Fibroblast of lung (primary cell): ENCODE measurements around the gene DNAJA4. TPM values are rescaled to one million over a fixed set of nuclear protein-coding genes. Genes with fewer than 3 reads are reported as not detected.

Experiments
- DNase-seq, 2 donors: peaks; one replicate each; pipeline versions ENCODE4 v3.0.0 to v3.0.0-alpha.2; 2010; ENCODE audit warnings: low read depth in 2 of 2
- H2AFZ ChIP-seq: 2 replicates; pipeline ENCODE4 v1.5.1; 2012; ENCODE audit warnings: low read length, control low read depth, inconsistent platforms
- H3K27ac ChIP-seq: 2 replicates; pipeline ENCODE4 v1.5.1; 2011; ENCODE audit warnings: low read length, control low read depth; ENCODE audit not compliant: insufficient read depth
- H3K27me3 ChIP-seq: 2 replicates; pipeline ENCODE4 v1.5.1; 2011; ENCODE audit warnings: mild to moderate bottlenecking, low read length; ENCODE audit not compliant: control insufficient read depth, insufficient read depth
- H3K36me3 ChIP-seq: 2 replicates; pipeline ENCODE4 v1.5.1; 2011; ENCODE audit warnings: low read length; ENCODE audit not compliant: control insufficient read depth, insufficient read depth
- H3K4me1 ChIP-seq: 2 replicates; pipeline ENCODE4 v1.5.1; 2011; ENCODE audit warnings: low read length; ENCODE audit not compliant: control insufficient read depth, insufficient read depth; ENCODE audit errors: extremely low read depth
- H3K4me2 ChIP-seq: 2 replicates; pipeline ENCODE4 v1.5.1; 2011; ENCODE audit warnings: low read length, control low read depth; ENCODE audit not compliant: insufficient read depth; ENCODE audit errors: extremely low read depth
- H3K4me3 ChIP-seq, 4 experiments: fragments of 200-600 bp in 1 of 4; sonication (generic) in 1 of 4; replicated peaks in 1 of 4; 2 replicates each; pipeline ENCODE4 v1.5.1; 2011 to 2016; ENCODE audit warnings: low read length in 4 of 4, low read depth in 3 of 4, mild to moderate bottlenecking in 3 of 4, control low read depth in 2 of 4, inconsistent platforms in 1 of 4, mixed read lengths in 1 of 4; ENCODE audit not compliant: insufficient read depth in 1 of 4; ENCODE audit errors: control extremely low read depth in 1 of 4
- H3K79me2 ChIP-seq: 2 replicates; pipeline ENCODE4 v1.5.1; 2012; ENCODE audit warnings: mild to moderate bottlenecking, low read length, inconsistent platforms; ENCODE audit not compliant: control insufficient read depth, insufficient read depth
- H3K9ac ChIP-seq: 2 replicates; pipeline ENCODE4 v1.5.1; 2011; ENCODE audit warnings: mild to moderate bottlenecking, low read length, control low read depth; ENCODE audit not compliant: insufficient read depth
- H3K9me3 ChIP-seq: 2 replicates; pipeline ENCODE4 v1.5.1; 2012; ENCODE audit warnings: low read depth, low read length; ENCODE audit not compliant: control insufficient read depth, insufficient read depth
- H4K20me1 ChIP-seq: 2 replicates; pipeline ENCODE4 v1.5.1; 2011; ENCODE audit warnings: low read length; ENCODE audit not compliant: control insufficient read depth, insufficient read depth; ENCODE audit errors: extremely low read depth
- CTCF ChIP-seq, 2 donors: IDR thresholded peaks in 1 of 2; conservative IDR thresholded peaks in 1 of 2; 1 replicate in 1 of 2; 2 replicates in 1 of 2; pipeline ENCODE4 v1.5.1; 2011 to 2012; ENCODE audit warnings: low read length in 2 of 2, control low read depth in 1 of 2, inconsistent platforms in 1 of 2, low read depth in 1 of 2, mild to moderate bottlenecking in 1 of 2
- EZH2 ChIP-seq: IDR thresholded peaks from 2 replicates; pipeline ENCODE4 v1.5.1; 2012; ENCODE audit warnings: low read length, control low read depth, mild to moderate bottlenecking; ENCODE audit errors: missing control alignments
- polyA plus RNA-seq, 2 donors: library from polyadenylated mRNA; depleted of rRNA in 1 of 2; stranded (reverse) in 1 of 2; unstranded in 1 of 2; fragments of >200 nt; gene quantifications; 2 replicates each; pipeline ENCODE4 v1.2.1, GENCODE V29; 2011 to 2012; ENCODE audit warnings: missing spikeins in 1 of 2
- total RNA-seq: library from RNA; depleted of rRNA; stranded (reverse); fragments of >200 nt; gene quantifications from 2 replicates; pipeline ENCODE4 v1.2.1, GENCODE V29; 2014

The DNAJA4 gene
- total and polyA plus RNA-seq, 2 donors (not counting 1 experiment from before 2014, with no cell fraction given) = 2.3 to 7.9 TPM

DNA sequence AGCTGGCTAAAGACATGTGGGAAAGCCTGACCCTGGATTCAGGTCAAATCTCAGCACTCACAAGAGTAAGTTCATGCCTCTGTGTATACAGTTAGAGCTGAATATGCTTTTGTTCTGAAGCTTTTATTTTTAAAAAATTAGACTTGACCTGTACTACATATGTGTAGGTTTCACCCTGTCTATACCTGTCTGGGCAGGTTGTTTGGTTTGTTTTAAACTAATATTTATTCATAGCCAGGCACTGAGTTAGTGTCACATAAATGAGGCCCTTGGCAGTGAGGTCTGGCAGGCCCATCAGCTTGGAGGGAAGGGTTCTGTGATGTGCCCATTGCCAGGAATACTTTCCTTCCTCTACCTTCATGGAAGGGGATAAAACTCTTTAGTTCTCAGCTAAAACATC lies 1.9 kb downstream of the DNAJA4 start:
- Histone ChIP-seq H2AFZ (no peak overlapping the region), H3K79me2 (no peaks in the 10 kb centered on the region), H4K20me1 (no peaks in the 10 kb centered on the region), H3K27me3 (no peaks in the 10 kb centered on the region), H3K4me2 (no peak overlapping the region), H3K4me1 (peaks cover 2% of the 10 kb centered on the region), H3K9me3 (no peaks in the 10 kb centered on the region), H3K36me3 (no peaks in the 10 kb centered on the region), H3K27ac (no peak overlapping the region), H3K9ac (no peak overlapping the region), H3K4me3 (no peak overlapping the region)
- TF ChIP-seq CTCF (conservative IDR thresholded peaks at IDR 0.05 in 1 of 2, IDR thresholded peaks at IDR 0.05 in 1 of 2; ENCODE audit: low read depth in 1 of 2, low read length in 2 of 2) = no peak
- no peak for TF ChIP-seq EZH2
- DNase-seq = no peak

DNA sequence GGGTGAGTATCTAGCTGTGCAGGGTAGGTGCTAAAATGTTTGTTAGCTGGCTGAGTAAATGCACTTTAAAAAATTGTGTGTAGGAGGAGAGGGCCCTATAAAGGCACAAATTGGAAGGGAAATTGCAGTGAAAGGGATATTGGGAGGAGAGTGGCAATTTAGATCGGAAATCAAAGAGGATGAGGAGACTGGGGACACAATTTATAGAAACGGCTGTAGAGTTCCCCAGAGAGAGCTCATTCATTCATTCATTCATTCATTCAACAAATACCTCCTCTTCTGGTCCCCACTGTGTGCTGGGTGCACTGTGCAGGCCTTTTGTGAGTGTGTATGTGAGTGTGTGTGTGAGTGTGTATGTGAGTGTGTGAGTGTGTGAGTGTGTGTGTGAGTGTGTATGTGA lies 2.4 kb downstream of the DNAJA4 start:
- H3K9me3 ChIP-seq = no peaks in the 10 kb centered on the region
- peaks cover 2% of the 10 kb centered on the region for H3K4me1 ChIP-seq
- no peak for DNase-seq
- H3K27me3 ChIP-seq = no peaks in the 10 kb centered on the region
- H3K36me3 ChIP-seq = no peaks in the 10 kb centered on the region
- no peak overlapping the region for H3K4me2 ChIP-seq
- H3K9ac ChIP-seq = no peak overlapping the region
- TF ChIP-seq CTCF (conservative IDR thresholded peaks at IDR 0.05 in 1 of 2, IDR thresholded peaks at IDR 0.05 in 1 of 2; ENCODE audit: low read depth in 1 of 2, low read length in 2 of 2) (no peak), EZH2 (no peak)
- no peaks in the 10 kb centered on the region for H3K79me2 ChIP-seq
- H3K4me3 ChIP-seq = no peak overlapping the region
- H3K27ac ChIP-seq = no peak overlapping the region
- no peaks in the 10 kb centered on the region for H4K20me1 ChIP-seq
- H2AFZ ChIP-seq = no peak overlapping the region

DNA sequence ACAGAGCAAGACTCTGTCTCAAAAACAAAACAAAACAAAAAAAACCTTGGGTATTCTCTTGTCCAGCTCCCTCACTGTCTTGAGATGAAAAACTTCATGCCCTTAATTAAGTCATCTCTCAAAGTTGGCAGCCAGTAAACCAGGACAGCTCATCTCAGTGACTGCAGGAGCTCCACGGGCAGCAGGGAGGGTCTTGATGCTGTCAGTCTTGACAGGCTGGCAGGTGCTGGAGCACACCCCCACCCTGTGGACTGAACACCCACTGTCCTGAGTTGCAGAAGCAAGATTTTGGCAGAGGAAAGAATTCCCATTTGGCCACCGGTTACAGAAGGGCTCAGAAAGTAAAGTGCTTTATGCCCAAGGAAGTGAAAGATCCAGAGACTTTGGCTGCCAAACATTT lies 8.0 kb downstream of the DNAJA4 start:
- Histone ChIP-seq H3K27ac (no peak overlapping the region), H3K4me2 (no peak overlapping the region), H3K9ac (no peak overlapping the region), H3K4me3 (no peak overlapping the region), H3K79me2 (no peaks in the 10 kb centered on the region), H4K20me1 (no peaks in the 10 kb centered on the region), H3K36me3 (no peaks in the 10 kb centered on the region), H3K27me3 (no peaks in the 10 kb centered on the region), H2AFZ (no peak overlapping the region), H3K4me1 (no peaks in the 10 kb centered on the region), H3K9me3 (no peaks in the 10 kb centered on the region)
- no peak for DNase-seq
- TF ChIP-seq CTCF (conservative IDR thresholded peaks at IDR 0.05 in 1 of 2, IDR thresholded peaks at IDR 0.05 in 1 of 2; ENCODE audit: low read depth in 1 of 2, low read length in 2 of 2) = no peak
- no peak for TF ChIP-seq EZH2
